Neuron (in vitro differentiated cells): ENCODE results near the gene ZBTB12.

ENCODE experiments used
- H2AFZ ChIP-seq: one replicate; pipeline ENCODE4 v1.6.1; 2013; ENCODE audit warnings: low read depth, mild to moderate bottlenecking, inconsistent platforms, low read length, moderate library complexity
- H3K27me3 ChIP-seq: one replicate; pipeline ENCODE4 v1.6.1; 2013; ENCODE audit warnings: low read length; ENCODE audit not compliant: insufficient read depth
- H3K36me3 ChIP-seq: one replicate; pipeline ENCODE4 v1.6.1; 2013; ENCODE audit warnings: low read length; ENCODE audit not compliant: insufficient read depth
- H3K4me1 ChIP-seq: one replicate; pipeline ENCODE4 v1.6.1; 2013; ENCODE audit warnings: low read length; ENCODE audit not compliant: insufficient read depth
- H3K4me3 ChIP-seq: 2 replicates; pipeline ENCODE4 v1.5.1; 2013; ENCODE audit warnings: mild to moderate bottlenecking, low read length, moderate library complexity
- H3K9me3 ChIP-seq: one replicate; pipeline ENCODE4 v1.6.1; 2013; ENCODE audit warnings: low read length

The ZBTB12 gene

DNA sequence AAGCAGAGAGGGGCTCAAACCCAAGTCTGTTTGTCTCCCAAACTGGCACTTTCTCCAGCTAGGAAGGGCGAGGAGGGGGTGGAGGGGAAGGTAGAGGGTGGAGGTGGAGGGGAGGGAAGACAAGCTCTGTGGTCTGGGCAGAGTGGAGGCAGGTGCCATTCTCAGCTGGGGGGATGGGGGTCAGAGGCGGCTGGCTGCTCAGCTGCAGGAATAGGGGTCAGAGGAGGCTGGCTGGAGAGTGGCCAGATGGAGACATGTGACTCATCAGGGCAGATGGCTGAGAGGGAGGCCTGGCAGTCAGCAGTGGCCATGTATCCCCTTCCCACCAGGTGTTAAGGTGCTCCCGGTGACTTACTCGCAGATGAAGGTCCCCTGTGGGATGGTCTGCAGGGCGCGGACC is 19.5 kb downstream of the ZBTB12 start:
- no peaks in the 10 kb centered on the region for H3K4me1 ChIP-seq
- H3K4me3 ChIP-seq, result no peak overlapping the region
- H3K9me3 ChIP-seq, result no peaks in the 10 kb centered on the region
- H2AFZ ChIP-seq, result no peak overlapping the region
- peaks cover 69% of the 10 kb centered on the region for H3K36me3 ChIP-seq
- H3K27me3 ChIP-seq, result no peaks in the 10 kb centered on the region

DNA sequence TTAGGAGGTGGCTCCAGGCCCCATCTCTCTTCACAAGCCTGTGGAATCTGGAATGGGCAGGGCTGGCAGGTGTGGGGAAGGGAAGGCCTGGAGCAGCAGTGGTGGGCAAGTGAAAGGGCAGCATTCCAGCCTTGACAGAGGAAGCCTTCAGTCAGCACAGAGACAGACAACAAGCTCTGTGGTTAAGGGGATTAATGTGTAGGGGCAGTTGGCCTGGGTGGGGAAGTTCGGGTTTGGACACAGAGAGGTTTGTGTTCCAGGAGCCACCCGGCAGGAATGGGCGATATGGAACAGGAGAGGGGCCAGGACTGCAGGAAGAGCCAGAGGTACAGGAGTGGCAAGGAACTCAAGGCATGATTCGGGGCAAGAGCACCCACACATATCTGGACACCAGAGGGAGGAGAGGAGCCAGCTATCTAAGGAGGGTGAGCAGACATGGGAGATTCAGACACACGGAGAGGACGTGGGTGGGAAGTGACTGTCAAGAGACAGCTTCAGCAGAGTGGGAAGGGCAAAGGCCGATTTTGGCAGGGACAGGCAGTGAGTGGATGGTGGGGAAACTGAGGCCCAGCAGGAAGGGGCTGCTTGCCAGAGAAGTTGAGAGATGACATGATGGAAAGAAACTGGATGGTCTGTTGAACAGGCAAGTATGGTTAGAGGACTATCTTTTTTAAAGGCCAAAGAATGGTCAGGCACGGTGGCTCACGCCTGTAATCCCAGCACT is 20.6 kb downstream of the ZBTB12 start:
- peaks cover 59% of the 10 kb centered on the region for H3K36me3 ChIP-seq
- H3K9me3 ChIP-seq, result no peaks in the 10 kb centered on the region
- no peaks in the 10 kb centered on the region for H3K27me3 ChIP-seq
- no peaks in the 10 kb centered on the region for H3K4me1 ChIP-seq
- H2AFZ ChIP-seq, result no peak overlapping the region
- H3K4me3 ChIP-seq, result no peak overlapping the region

DNA sequence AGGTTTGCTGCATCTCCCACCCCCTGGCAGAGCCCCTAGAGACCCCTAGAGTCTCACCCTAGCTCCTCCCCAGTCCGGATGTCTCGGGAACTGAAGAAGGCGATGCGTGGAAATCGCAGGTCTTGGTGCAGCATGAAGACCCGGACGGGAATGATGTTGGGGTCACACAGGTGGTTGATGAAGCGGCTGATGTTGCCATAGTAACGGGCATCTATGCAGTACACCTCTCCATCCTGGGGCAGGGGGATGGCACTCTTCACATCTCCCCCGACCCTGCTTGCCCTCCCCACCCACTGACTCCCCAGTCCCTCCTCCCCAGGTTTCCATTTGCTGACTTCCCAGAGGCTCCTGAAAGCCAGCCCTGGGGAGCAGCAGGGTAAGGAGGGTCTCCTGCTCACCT is 21.3 kb downstream of the ZBTB12 start:
- H3K27me3 ChIP-seq, result no peaks in the 10 kb centered on the region
- H3K9me3 ChIP-seq, result no peaks in the 10 kb centered on the region
- H3K36me3 ChIP-seq, result peaks cover 54% of the 10 kb centered on the region
- H3K4me3 ChIP-seq, result no peak overlapping the region
- H2AFZ ChIP-seq, result no peak overlapping the region
- H3K4me1 ChIP-seq, result no peaks in the 10 kb centered on the region

DNA sequence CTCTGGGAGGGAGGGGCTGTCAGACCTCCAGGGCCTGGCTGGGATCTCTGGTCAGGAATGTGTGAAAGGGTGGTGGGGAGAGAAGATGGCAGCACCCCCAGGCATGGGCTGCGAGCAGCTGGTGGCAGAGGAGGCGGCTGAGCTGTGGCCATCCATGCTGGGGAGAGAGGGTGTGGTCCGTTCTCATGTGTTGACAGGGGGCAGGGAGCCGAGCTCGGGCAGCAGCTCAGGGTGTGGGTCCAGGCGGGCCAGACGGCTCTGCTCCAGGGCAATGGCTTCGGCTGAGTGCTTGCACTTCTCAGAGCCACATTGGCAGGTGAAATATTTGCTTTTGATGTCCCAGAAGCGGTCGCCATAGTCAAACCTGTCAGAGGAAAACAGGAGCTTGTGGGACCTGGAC is 22.0 kb downstream of the ZBTB12 start:
- Histone ChIP-seq H3K4me3 (no peak overlapping the region), H3K4me1 (no peaks in the 10 kb centered on the region), H3K36me3 (peaks cover 49% of the 10 kb centered on the region), H3K27me3 (no peaks in the 10 kb centered on the region), H3K9me3 (no peaks in the 10 kb centered on the region), H2AFZ (no peak overlapping the region)

DNA sequence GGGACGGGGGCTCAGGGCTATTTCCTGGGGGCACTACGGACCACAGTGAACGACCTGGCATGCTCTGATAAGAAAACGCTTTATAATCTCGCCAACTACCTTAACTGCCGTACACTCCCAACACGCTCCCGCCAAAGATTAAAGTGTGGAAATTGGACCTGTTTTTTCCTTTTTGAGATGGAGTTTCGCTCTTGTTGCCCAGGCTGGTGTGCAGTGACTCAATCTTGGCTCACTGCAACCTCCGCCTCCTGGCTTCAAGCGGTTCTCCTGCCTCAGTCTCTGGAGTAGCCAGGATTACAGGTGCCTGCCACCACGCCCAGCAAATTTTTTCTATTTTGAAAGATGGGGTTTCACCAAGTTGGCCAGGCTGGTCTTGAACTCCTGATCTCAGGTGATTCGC is 22.7 kb downstream of the ZBTB12 start:
- H2AFZ ChIP-seq, result no peak overlapping the region
- H3K27me3 ChIP-seq, result no peaks in the 10 kb centered on the region
- no peaks in the 10 kb centered on the region for H3K9me3 ChIP-seq

DNA sequence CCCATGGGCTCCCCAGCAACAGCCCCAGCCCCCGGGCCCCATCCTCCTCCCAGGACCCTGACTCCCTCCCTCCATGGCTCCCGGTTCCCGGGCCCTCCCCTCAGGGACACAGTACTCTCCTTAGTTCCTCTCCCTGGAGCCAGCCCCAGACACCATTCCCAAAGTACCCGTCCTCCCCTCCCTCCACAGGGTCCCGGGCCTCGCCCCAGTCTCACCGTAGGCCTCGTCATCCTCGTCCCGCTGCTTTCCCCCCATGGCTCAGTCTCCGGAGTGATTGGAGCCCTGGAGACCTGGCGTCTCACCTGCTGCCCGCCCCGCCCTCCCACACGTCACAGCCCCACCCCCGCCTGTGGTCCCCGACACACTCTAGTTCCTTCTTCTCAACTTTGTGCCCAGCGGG is 23.2 kb downstream of the ZBTB12 start, which contains the start of gene SLC44A4:
TSS of gene SLC44A4 (minus strand) at position 272 of the 400 bp plus-strand sequence. CDS start at position 255, 17 bp downstream.
- H3K9me3 ChIP-seq, result no peaks in the 10 kb centered on the region
- no peaks in the 10 kb centered on the region for H3K27me3 ChIP-seq
- H3K4me3 ChIP-seq, result no peak within 1 kb of the TSS
- H3K36me3 ChIP-seq, result peaks cover 37% of the 10 kb centered on the region
- no peaks in the 10 kb centered on the region for H3K4me1 ChIP-seq
- H2AFZ ChIP-seq, result no peak within 1 kb of the TSS

More for the DNA sequence above, 22.7 kb downstream of the ZBTB12 start:
- Histone ChIP-seq H3K4me3 (no peak overlapping the region), H3K36me3 (peaks cover 41% of the 10 kb centered on the region), H3K4me1 (no peaks in the 10 kb centered on the region)

DNA sequence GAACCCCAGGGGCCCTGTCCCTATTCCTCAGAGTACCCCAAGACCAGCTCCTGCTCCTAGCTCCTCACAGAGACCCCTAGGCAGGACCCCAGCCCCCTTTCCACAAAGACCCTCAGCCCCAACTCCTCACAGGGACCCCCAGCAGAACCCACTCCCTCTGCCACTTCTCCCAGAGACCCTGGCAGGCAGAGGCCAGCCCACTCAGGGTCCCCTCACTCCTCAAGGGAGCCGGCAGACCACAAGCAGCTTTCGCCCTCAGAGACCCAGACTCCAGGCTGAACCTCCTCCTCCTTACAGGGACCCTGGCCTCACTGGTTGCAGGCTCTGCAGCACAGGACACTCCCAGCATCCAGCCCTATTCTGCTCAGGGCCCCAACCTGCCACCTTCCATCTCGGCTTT is 23.7 kb downstream of the ZBTB12 start:
- H3K27me3 ChIP-seq, result no peaks in the 10 kb centered on the region

DNA sequence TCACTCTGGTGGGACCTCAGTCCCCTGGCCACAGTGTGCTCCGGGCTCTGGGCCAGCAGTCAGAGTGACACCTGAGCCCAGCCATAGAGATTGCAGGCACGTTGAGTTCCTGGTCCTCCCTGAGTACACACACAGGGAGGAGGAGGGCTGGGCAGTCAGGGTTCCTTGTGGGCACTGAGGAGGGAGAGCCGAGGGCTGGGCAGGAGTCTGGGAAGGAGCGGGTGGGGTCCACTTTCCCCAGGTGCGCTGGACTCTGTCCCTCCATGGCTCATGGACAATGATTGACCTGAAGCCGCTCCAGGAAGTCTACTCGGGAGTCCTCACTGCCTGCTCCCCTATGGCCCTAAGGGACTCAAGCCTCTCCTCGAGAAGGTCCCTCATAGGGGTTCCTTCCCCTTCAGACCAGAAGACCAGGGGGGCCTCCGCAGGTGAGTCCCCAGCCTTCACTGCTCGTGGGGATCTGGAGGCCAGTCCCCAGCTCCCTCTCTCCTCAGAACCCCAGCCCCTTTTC is 24.2 kb downstream of the ZBTB12 start:
- no peak overlapping the region for H3K4me3 ChIP-seq
- peaks cover 27% of the 10 kb centered on the region for H3K36me3 ChIP-seq
- H3K27me3 ChIP-seq, result no peaks in the 10 kb centered on the region
- no peaks in the 10 kb centered on the region for H3K4me1 ChIP-seq
- H2AFZ ChIP-seq, result no peak overlapping the region
- H3K9me3 ChIP-seq, result no peaks in the 10 kb centered on the region

More for the DNA sequence above, 23.7 kb downstream of the ZBTB12 start:
- Histone ChIP-seq H3K4me1 (no peaks in the 10 kb centered on the region), H3K9me3 (no peaks in the 10 kb centered on the region), H3K4me3 (no peak overlapping the region), H3K36me3 (peaks cover 32% of the 10 kb centered on the region), H2AFZ (no peak overlapping the region)

DNA sequence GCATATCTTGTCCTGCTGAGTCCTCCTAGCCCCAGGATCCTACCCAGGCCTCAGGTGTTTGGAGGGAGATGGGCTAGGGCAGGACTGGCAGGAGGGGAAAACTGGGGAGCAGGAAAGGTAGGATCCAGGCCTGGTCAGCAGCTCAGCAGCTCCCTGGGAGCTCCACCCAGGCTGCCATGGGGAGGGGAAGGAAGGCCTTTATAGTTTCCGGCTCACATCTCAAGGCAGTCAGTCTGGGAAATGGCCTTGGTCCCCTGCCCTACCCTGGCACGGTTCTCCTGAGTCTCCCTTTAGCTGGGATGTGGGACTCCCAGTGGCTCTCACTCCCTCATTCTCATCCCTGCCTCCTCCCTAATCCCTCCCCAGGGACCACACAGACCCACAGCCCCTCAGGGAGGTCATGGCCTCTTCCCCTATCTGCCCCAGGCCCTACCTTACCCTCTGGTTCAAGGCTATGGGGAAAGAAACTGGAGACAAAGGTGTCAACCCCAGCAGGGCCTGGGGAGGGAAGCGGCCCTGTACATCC is 24.7 kb downstream of the ZBTB12 start:
- Histone ChIP-seq H3K9me3 (no peaks in the 10 kb centered on the region), H3K4me3 (no peak overlapping the region), H3K36me3 (peaks cover 22% of the 10 kb centered on the region)

DNA sequence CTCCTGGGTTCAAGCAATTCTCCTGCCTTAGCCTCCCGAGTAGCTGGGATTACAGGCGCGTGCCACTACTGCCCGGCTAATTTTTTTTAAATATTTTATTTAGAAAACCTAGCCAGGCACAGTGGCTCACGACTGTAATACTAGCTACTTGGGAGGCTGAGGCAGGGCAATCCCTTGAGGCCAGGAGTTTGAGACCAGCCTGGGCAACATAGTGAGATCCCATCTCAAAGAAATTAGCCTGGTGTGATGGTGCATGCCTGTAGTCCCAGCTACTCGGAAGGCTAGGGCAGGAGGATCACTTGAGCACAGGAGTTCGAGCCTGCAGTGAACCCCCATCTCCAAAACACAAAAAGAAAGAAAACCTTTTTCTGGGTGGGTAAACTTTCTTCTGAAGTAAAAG is 25.5 kb downstream of the ZBTB12 start:
- Histone ChIP-seq H3K4me1 (no peaks in the 10 kb centered on the region), H3K9me3 (no peaks in the 10 kb centered on the region), H3K36me3 (peaks cover 16% of the 10 kb centered on the region), H2AFZ (no peak overlapping the region), H3K27me3 (no peaks in the 10 kb centered on the region), H3K4me3 (no peak overlapping the region)

More for the DNA sequence above, 24.7 kb downstream of the ZBTB12 start:
- no peaks in the 10 kb centered on the region for H3K27me3 ChIP-seq
- no peaks in the 10 kb centered on the region for H3K4me1 ChIP-seq
- H2AFZ ChIP-seq, result no peak overlapping the region

DNA sequence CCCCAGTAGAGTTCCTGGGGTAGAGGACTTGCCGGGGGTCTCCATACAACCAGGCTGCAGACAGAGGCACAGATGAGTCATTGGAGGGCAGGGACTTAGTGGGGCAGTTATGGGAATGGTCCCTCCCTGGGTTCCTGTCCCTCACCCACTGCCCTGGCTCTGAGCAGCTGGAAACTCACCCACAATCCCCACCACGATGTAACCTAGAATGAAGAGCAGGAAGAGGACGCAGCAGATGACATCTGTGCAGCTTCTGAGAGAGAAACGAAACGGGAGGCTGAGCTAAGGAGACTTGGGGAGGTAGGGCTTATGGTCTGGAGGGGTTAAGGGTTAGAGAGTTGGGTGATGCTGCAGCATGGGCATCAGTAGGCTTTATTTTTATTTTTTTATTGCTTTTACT is 26.0 kb downstream of the ZBTB12 start:
- no peaks in the 10 kb centered on the region for H3K27me3 ChIP-seq
- no peak overlapping the region for H3K4me3 ChIP-seq
- H3K36me3 ChIP-seq, result peaks cover 11% of the 10 kb centered on the region
- no peaks in the 10 kb centered on the region for H3K9me3 ChIP-seq
- no peak overlapping the region for H2AFZ ChIP-seq
- no peaks in the 10 kb centered on the region for H3K4me1 ChIP-seq

DNA sequence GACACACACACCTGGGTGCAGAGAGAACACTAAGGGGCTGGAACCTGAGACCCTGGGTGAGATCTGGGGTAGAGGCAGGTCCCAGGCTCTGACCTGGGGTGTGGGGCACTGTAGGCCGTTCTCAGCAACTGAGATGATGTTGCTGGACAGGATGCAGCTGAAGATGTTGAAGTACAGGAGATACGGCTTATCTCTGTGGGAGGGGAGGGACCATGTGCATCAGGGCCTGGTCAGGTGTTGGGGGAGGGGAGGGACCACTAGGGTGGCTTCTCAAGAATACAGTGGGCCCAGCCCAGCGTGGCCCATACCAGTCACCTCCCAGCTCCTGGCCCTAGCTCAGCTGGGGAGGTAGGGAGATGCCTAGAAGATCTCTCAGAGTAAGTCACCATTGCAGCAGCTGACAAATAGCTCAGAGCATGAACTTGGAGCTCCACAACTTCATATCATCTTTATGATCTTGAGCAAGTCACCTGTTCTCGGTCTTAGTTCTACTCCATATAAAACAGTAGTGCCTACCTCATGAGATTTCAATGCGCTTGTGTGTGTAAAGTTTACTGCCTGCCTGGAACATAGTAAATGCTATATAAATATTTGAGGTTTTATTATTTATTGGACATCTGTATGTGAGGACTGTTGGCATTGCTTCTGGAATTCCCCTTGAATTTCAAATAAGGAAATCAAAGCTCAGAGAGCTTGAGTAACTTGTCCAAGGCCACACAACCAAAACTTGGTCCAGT is 26.9 kb downstream of the ZBTB12 start:
- H3K9me3 ChIP-seq, result no peaks in the 10 kb centered on the region
- peaks cover 3% of the 10 kb centered on the region for H3K36me3 ChIP-seq

DNA sequence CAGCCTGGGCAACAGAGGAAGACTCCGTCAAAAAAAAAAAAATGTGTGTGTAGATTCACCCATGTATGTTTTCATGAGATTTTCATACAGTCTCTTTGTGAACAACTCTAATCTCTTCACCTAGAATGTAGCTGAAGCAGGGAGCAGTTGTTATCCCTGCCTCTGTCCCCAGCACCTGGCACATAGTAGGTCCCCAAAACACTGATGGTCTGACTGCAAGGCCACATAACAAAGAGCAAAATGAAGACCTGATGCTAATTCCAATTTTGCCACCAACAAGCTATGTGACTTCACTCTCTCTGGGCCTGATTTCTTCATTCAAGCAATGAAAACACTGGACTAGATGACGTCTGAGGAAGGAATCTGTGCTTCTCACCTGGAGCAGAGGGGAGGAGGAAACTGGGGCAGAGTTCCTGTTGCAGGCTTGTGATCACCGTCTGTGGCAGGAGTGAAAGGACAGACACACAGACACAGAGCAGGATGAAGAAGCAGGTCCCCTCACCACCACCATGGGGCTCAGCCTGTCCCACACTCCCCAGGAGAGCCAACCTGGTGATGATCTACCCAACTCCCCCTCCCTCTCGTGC is 27.7 kb downstream of the ZBTB12 start:
- Histone ChIP-seq H3K36me3 (no peaks in the 10 kb centered on the region), H3K27me3 (no peaks in the 10 kb centered on the region), H3K4me1 (no peaks in the 10 kb centered on the region), H3K4me3 (no peak overlapping the region), H3K9me3 (no peaks in the 10 kb centered on the region), H2AFZ (no peak overlapping the region)

More for the DNA sequence above, 26.9 kb downstream of the ZBTB12 start:
- Histone ChIP-seq H3K4me1 (no peaks in the 10 kb centered on the region), H3K4me3 (no peak overlapping the region), H2AFZ (no peak overlapping the region), H3K27me3 (no peaks in the 10 kb centered on the region)
